HG02870 (cell line): ENCODE data around the gene GRAMD1B.

ENCODE experiments used
- ATAC-seq: cut with Tn5 transposase; IDR thresholded peaks from one replicate; pipeline ENCODE4 v1.9.1; 2021; ENCODE audit warnings: mild to moderate bottlenecking, moderate library complexity; ENCODE audit not compliant: unreplicated experiment

Gene GRAMD1B

DNA sequence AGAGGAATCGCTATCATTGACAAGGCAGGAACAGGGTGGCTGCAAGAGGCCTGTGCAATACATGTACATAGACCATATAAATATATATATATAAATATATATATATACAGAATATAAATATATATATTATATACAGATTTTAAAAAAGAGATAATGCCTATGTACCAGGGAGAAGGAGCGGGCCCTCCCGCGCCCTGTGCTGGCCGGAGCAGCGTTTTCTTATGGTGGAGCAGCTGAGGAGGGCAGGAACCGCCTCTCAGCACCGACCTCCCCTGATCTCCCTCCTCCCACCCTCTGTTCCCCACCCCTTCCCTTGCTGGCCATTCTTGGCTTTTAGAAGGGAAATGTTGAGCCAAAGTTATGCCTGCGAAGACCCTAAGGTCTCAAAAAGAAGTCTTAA, 192.5 kb downstream of the GRAMD1B start:
- ATAC-seq = no peak

DNA sequence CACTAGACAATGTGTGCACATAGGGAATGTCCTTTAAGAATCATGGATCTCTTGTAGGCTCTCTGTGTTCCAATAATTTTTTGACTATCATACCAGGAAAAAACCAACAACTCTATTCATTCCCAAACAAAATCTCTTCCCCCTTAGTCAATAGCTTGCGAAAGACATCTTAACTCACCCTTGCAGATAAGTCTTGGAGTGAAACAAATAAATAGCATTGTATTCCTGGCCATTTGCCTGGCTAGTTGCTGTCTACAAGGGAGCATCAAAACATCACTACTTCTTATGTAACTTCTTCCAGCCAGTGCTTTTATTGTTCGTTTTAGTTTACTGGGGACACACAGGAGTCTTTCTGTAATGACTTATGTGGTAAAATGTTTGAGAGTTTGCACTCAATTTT, 194.9 kb downstream of the GRAMD1B start:
- ATAC-seq = no peak

DNA sequence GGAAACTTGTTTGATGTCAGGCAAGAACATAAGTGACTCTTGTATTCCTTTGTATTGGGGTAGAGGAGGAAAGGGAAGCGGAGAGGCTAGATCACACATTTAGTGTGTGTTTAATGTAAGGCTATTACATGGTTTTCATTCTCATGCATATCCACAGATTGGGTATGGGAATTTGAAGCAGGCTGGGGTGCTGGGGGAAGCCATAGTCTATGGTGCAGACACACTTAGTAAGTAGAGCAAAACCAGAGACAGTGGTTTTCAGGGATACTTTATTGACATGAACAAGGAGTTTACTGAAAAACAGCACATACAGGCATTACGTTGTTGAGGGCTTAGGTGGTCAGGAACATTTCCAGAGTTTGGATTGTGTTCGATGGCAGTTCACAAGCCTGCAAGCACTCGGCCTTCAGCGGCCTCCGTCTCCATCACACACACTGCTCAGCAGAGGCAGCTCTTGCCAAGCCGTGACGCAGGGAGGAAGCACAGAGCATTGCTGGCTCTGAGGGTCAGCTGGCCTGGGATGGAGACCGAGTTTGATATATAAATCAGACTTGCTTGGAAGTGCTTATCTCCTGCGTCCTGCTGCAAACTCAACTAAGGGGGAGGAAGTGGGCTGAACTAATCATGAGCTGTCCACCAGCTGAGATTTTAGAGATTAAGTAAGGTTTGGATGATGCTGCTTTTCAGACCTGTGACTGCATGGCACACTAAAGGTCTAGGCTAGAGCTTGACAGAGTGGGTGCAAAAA, 199.0 kb downstream of the GRAMD1B start:
- ATAC-seq = no peak

- no peak for ATAC-seq
Measured at GRCh38 chr11:123630126-123630608, 200.1 kb downstream of the GRAMD1B start.

DNA sequence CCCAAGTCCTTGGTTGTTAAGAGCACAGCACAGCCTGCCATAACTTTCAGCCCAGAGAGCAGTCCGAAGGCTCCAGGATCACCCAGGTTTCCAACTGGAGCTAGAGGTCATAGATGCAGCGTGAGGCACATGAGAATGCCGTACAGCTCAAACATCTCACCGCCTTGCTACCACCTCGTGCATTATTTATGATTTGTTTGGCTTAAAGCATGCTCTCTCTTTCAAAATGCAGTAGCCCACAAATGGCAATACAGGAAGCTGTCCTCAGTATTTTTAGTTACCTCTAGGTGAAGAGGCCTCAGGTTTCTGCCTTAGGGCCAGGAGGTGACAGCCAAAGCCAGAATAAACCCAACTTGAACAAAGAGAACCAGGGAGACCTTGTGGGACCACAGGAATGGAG, 210.0 kb downstream of the GRAMD1B start:
- ATAC-seq = no peak

DNA sequence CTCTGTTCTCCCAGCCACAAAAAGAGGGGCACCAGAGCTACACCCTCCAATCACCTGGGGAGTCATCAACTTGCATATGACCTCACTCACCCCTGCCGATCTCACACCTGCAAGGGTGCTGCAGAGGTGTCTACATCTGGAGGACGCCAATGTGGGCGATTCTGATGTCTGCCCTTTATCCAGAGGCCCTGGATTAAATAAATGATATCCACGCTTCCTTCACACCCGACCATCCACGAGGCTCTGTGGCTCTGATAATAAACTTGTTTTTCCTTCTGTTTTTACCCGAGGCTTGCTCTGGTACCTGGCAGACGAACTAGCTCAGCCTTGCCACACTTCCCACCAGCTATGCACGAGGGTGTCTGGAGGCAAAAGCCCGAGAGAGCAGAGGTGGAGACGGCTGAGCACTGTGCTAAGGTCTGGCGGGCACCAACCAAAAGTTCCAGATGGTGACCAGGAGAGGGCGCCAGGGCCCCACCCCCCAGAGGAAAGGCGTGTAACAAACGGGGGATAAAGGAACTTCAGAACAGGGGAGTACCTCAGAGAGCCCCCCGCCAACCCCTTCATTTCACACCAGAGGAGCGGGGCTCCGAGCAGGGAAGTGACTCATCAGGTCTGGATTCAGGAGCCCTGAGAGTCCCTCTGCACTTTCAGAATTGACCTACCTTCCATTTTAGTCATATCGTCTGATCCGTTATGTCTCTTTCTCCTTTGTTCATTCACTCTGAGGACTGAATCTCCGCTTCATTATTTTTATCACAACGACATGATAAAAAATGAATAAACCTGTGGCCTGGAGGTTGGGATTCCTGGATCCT, 210.8 kb downstream of the GRAMD1B start:
- ATAC-seq = peak; percentile 76

DNA sequence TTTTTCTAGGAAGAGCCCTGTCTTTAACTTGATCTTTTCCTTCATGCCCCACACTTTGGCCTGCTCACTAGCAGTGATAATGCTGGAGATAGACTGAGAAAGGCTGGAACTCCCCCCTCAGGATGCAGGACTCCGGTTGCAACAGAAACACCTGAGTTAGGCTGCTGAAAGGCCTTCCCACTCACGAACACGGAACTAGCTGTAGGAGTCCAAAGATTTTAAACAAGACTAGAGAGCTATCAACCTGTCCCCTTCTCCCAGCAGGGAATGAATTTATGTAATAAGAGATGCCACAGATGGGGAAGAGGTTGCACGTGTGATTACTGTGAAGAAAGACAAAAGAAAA, 211.4 kb downstream of the GRAMD1B start:
- ATAC-seq = no peak

- ATAC-seq = no peak
Measured at GRCh38 chr11:123642435-123642834, 212.4 kb downstream of the GRAMD1B start.

DNA sequence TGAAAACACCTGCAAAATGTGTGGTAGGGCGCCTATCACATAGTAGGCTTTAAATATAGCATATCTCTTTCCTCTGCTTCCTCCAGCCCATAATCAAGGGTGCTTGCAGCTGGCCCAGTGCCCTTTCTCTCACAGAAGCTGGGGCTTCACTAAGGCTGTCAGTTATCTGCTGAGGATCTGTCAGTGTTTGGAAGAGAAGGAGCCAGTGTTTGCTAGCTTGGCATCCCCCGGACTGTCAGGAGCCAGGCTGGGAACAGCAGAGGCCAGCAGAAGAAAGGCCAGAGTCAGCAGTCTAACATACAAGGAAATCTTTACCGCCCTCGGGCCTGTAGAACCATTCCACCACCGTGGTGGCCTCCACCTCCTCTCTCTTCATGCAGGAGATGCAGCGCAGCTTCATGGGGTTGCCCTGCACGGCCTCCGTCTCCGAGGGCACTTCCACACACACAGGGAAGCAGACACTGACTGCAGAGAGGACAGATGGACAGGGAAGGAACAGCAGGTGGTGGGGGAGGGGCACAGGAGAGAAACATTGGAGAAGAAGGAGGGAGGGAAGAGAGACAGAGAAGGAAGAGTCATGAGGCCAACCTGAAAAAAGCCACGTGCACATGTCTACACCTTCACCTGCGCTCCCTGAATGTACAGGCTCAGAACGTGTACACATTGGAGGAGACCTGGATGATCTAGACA, 215.4 kb downstream of the GRAMD1B start:
- no peak for ATAC-seq

DNA sequence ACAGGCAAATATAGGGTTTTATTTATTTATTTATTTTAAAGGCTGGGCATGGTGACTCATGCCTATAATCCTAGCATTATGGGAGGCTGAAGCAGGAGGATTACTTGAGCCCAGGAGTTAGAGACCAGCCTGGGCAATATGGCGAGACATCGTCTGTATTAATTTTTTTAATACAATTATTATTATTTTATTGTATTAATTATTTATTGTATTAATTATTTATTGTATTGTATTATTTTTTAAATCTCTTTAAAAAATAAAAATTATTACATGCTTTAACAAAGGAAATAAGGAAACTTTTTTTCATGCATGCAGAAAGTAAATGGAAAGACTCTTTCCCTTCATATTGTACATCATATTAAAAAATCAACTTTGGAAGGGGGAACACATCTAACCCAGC, 220.8 kb downstream of the GRAMD1B start:
- ATAC-seq = no peak

DNA sequence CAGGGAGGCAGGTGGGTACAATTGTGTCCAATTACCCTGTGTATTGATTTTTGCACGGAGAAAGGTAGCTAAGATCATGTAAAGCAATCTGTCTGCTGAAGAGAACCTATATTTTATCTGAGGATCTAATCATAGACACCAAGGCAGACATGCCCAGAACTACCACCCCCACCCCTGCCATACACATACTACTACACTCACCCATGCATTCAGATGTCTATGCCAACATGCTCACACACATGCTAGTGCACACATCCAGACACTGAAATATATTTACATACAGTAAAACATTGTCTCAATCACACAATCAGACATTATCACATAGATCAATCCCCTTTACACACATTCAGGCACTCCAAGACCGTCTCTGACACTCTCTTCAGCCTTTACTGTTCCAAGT, 222.5 kb downstream of the GRAMD1B start:
- no peak for ATAC-seq

DNA sequence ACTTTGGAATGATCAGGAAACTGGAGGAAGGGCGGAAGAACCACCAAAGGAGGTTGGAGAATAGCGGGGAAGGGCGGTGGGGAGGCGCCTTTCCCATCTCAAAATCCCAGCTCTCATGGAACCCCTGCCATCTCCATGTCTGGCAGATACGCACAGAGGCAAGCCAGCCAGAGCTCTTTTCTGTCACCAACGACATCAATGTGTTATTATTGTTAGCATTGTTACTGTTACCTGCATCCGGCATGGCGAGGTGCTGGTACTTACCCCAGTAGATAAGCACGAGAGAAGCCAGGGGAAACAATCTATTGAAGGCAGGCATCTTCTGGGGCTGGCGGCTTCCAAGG, 223.4 kb downstream of the GRAMD1B start:
- ATAC-seq = no peak

DNA sequence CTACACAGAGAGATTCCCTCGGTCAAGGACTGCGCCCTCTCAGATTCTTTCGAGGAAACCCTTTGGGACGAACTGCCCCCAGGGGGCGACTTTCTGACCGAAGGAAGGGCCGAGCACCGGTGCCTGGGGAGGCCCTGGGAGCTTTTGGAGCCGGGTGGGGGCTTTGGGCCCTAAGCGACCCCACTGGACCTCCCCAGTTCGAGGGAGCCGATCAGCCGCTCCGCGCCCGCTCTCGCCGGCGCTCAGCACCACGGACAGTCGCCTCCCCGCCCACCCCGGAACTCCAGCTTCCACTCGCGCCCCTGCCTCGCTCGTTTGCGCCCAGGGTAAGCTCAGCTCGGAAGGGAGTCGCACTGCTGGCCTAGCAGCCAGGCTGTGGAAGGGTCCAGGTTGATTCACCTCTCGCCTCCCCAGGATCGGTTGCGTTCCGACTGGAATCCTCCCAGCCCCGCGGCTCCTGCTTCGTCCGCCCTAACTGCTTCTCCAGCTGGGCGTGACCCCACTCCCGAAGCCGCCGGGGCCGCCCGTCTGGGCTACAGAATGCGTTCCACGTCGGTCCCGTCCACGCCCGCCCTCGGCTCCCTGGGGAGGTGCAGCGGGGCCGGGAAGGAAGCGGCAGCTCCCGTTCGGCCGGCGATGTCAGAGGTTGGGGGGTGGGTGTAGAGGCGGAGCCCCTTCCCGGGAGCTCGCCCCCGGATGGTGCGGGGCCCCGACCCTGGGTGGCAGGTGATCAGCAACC, 223.9 kb downstream of the GRAMD1B start:
- ATAC-seq = peak; percentile 29

DNA sequence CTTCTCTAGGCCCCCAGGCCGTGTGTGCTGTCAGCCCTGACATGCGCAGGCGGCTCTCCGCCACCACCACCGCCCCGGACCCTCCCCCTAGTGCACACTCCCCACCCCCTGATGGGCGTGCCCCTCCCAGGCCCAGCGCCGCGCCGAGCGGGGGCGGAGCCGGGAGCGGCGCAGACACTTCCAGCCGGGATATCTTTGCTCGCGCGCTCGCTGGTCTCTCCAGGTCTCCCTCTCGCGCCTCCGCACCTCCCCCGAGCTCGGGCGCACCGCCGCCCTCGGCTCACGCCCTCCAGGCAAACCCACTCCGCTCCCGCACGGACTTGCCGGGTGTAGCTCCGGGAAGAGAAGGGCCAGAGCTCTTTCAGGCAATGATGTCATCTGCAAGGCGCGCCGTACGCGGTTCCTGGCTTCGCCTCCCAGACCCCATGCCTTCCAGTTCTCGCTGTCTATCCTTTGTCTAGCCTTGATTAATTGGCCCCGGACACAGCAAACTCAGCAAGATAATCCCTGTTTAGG, 224.6 kb downstream of the GRAMD1B start, which contains the start of gene SCN3B:
TSS of gene SCN3B (minus strand) at position 59 of the 516 bp plus-strand sequence. CDS start 823 bp downstream, outside the sequence.
- peak; percentile 59 for ATAC-seq

- ATAC-seq = no peak
Measured at GRCh38 chr11:123659311-123659710, 229.2 kb downstream of the GRAMD1B start.

DNA sequence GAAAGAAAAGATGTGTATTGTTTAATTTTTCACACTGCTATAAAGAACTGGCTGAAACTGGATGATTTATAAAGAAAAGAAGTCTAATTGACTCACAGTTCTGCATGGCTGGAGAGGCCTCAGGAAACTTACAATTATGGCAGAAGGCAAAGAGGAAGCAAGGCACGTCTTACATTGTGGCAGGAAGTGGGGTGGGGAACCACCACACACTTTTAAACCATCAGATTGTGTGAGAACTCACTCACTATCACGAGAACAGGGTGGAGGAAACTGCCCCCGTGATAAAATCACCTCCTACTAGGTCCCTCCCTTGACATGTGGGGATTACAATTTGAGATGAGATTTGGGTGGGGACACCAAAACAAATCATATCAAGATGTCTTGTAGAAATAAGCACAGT, 229.9 kb downstream of the GRAMD1B start:
- peak; percentile 86 for ATAC-seq

GRCh38 chr11:123665306-123665705, 235.2 kb downstream of the GRAMD1B start:
- no peak for ATAC-seq

DNA sequence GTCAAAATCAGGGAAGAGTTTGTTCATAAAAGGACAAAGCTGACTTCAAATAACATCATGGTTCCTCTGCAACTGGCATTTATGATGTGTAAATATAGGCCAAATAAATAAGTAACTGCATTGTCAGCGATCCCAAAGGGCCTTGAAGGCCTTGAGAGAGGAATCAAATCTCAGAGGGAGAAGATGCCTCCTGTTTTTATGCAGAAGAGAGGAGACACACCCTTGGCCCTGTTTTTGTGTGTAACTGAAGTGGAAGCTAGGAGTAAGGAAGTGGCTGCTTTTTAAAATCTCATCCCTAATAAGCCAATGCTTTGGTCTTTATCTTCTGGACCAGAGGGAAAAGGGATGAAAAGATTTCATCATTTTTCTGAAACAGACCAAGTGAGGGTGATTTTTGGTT, 240.0 kb downstream of the GRAMD1B start:
- no peak for ATAC-seq

DNA sequence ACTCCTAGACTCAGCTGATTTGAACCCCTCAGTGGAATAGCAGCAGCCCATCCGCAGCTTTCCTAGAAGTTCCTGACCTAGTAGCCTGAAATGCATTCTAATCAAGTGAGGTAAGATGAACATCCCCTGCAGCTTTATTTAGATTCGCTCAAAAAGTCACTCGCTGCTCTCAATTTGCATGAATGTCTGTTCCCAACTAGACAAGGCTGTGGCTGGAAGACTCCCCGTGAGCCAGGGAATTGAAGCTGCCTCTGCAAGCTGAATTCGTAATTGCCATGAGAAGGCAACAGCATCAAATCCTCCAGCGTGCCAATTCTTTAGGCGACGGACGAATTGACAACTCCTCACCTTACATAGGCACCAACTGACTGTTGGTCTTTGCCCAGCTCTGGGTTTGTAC, 241.5 kb downstream of the GRAMD1B start:
- ATAC-seq = no peak

- ATAC-seq = no peak
Measured at GRCh38 chr11:123672568-123672967, 242.5 kb downstream of the GRAMD1B start.

DNA sequence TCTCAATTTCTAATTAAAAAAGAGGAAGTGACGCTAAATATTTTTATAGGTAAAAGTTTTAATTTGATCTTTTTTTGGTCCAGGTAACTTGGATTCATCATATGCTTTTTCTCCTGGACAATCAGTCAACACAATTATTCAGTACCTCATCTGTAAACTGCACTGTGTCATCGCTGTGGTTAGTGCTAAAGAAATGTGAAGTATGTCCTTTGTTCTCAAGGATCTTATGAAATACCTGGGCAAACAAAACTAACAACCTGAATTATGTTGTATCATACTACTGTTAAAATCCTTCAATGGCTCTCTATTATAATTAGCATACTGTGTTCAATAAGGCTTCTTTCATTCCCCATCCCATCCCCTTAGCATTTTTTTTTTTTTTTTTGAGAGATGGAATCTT, 244.2 kb downstream of the GRAMD1B start:
- ATAC-seq = no peak
